Hematopoietic multipotent progenitor cell treated with erythropoietin and hydrocortisone succinate and interleukin-3 and kit ligand, for 4 days (in vitro differentiated cells): ENCODE results near the gene AFAP1.

Experiments used
- DNase-seq: peaks from one replicate; pipeline ENCODE4 v3.0.0-alpha.2; 2015

AFAP1 gene

GRCh38 chr4:7766086-7766485, 173.6 kb downstream of the AFAP1 start:
- no peak for DNase-seq

- no peak for DNase-seq
These were observed 174.0 kb downstream of the AFAP1 start for GRCh38 chr4:7765666-7766065.

GRCh38 chr4:7764466-7764865, 175.2 kb downstream of the AFAP1 start:
- no peak for DNase-seq

GRCh38 chr4:7763788-7764187, 175.9 kb downstream of the AFAP1 start:
- no peak for DNase-seq

- DNase-seq: no peak
These were observed 176.6 kb downstream of the AFAP1 start for GRCh38 chr4:7763106-7763505.

GRCh38 chr4:7762376-7763030, 177.2 kb downstream of the AFAP1 start:
- no peak for DNase-seq

- DNase-seq: peak; percentile 80
These were observed 177.9 kb downstream of the AFAP1 start for GRCh38 chr4:7761720-7762119.

- no peak for DNase-seq
These were observed 178.3 kb downstream of the AFAP1 start for GRCh38 chr4:7761312-7761711.

- no peak for DNase-seq
These were observed 179.0 kb downstream of the AFAP1 start for GRCh38 chr4:7760706-7761105.

GRCh38 chr4:7760228-7760627, 179.4 kb downstream of the AFAP1 start:
- no peak for DNase-seq

GRCh38 chr4:7759635-7760034, 180.0 kb downstream of the AFAP1 start:
- DNase-seq: no peak

GRCh38 chr4:7759216-7759615, 180.4 kb downstream of the AFAP1 start:
- no peak for DNase-seq

GRCh38 chr4:7758476-7758875, 181.2 kb downstream of the AFAP1 start:
- DNase-seq: no peak

- no peak for DNase-seq
These were observed 181.9 kb downstream of the AFAP1 start for GRCh38 chr4:7757501-7758471.

GRCh38 chr4:7756561-7757355, 182.9 kb downstream of the AFAP1 start:
- DNase-seq: peak; percentile 15

GRCh38 chr4:7756071-7756470, 183.6 kb downstream of the AFAP1 start:
- DNase-seq: no peak

GRCh38 chr4:7755561-7755960, 184.1 kb downstream of the AFAP1 start:
- DNase-seq: no peak

- no peak for DNase-seq
These were observed 184.9 kb downstream of the AFAP1 start for GRCh38 chr4:7754565-7755262.

GRCh38 chr4:7753931-7754465, 185.7 kb downstream of the AFAP1 start:
- DNase-seq: no peak

GRCh38 chr4:7753271-7753670, 186.4 kb downstream of the AFAP1 start:
- DNase-seq: no peak

GRCh38 chr4:7752649-7753048, 187.0 kb downstream of the AFAP1 start:
- no peak for DNase-seq

GRCh38 chr4:7750972-7751371, 188.7 kb downstream of the AFAP1 start:
- DNase-seq: no peak
